Sigmoid colon (tissue), 7 donors: ENCODE data around the gene BRAF. TPM values are rescaled to one million over a fixed set of nuclear protein-coding genes. Genes with fewer than 3 reads are reported as not detected.
"Not testable (repeated sequence)": the region's sequence is repeated elsewhere in the genome, so short reads cannot be mapped to it uniquely, and the experiment has no call there.

Experiments
- DNase-seq: peaks from one replicate; pipeline ENCODE4 v3.0.0-alpha.2; 2019
- H3K27ac ChIP-seq, 4 donors: fragments of 200-600 bp; sonication (generic); one replicate each; pipeline ENCODE4 v1.5.1; 2016 to 2019; ENCODE audit warnings: mild to moderate bottlenecking in 1 of 4
- H3K27me3 ChIP-seq, 3 donors: fragments of 200-600 bp; sonication (generic); one replicate each; pipeline ENCODE4 v1.5.1; 2019; ENCODE audit warnings: mild to moderate bottlenecking in 1 of 3
- H3K36me3 ChIP-seq, 4 donors: fragments of 200-600 bp; sonication (generic); one replicate each; pipeline ENCODE4 v1.5.1; 2016 to 2019
- H3K4me1 ChIP-seq, 4 donors: fragments of 200-600 bp; sonication (generic); one replicate each; pipeline ENCODE4 v1.5.1; 2017 to 2019
- H3K4me3 ChIP-seq, 4 donors: fragments of 200-600 bp; sonication (generic); one replicate each; pipeline ENCODE4 v1.5.1; 2017 to 2019; ENCODE audit warnings: mild to moderate bottlenecking in 2 of 4, moderate library complexity in 1 of 4
- H3K9me3 ChIP-seq, 4 donors: fragments of 200-600 bp in 3 of 4; sonication (generic) in 3 of 4; one replicate each; pipeline versions ENCODE4 v1.5.1 to v1.6.1; 2013 to 2019
- EP300 ChIP-seq, 4 donors: sonication (generic); formaldehyde crosslinking; IDR thresholded peaks; one replicate each; pipeline ENCODE4 v1.6.1; 2017; ENCODE audit warnings: antibody characterized with exemption in 4 of 4
- POLR2A ChIP-seq, 2 donors: fragments of 450-650 bp; IDR thresholded peaks; one replicate each; pipeline ENCODE4 v1.6.1; 2016; ENCODE audit warnings: antibody characterized with exemption in 2 of 2, mild to moderate bottlenecking in 2 of 2, moderate library complexity in 2 of 2
- POLR2AphosphoS5 ChIP-seq, 4 donors: sonication (generic); formaldehyde crosslinking; IDR thresholded peaks; one replicate each; pipeline ENCODE4 v1.6.1; 2017; ENCODE audit warnings: antibody characterized with exemption in 4 of 4
- WGBS, 2 donors: extraction: QIAGEN DNeasy Blood & Tissue Kit; methylation state at CpG; one replicate each; pipeline ENCODE4 v1.1.7; 2013; 5-methylcytosine and 5-hydroxymethylcytosine counted together
- intact Hi-C: fragments of 100-400 bp; cut with DNase I; formaldehyde crosslinking; loops from one replicate; pipeline ENCODE4 v1.15.1; 2023
- polyA plus RNA-seq, 3 donors: library from polyadenylated mRNA; stranded (reverse); fragments of 200-250 nt; gene quantifications; one replicate each; pipeline ENCODE4 v1.2.3, GENCODE V29; 2013
- total RNA-seq, 4 donors: library from RNA; depleted of rRNA; stranded (reverse); fragments of >200 nt; gene quantifications; one replicate each; pipeline ENCODE4 v1.1.0, GENCODE V29; 2016
- TF ChIP-seq, protein P1 (sequence below), 4 experiments: fragments of 450-650 bp in 3 of 4; fragments of 200-600 bp in 1 of 4; IDR thresholded peaks; one replicate each; pipeline ENCODE4 v1.5.1; 2016 to 2019; ENCODE audit warnings: antibody characterized with exemption in 4 of 4, mild to moderate bottlenecking in 3 of 4, moderate library complexity in 2 of 4
- donor health status: healthy with polysubstance abuse.
- donor health status: Bipolar disorder and iron deficiency.
- donor health status: healthy.

The BRAF gene
- total and polyA plus RNA-seq, 7 donors = 4.8 to 64.8 (median 43.1) TPM

- intact Hi-C loops = no loop called here
- no peak for DNase-seq
- WGBS, 2 donors = 82 to 89% methylated on average over 2 of the region's 2 CpGs
- no peaks in the 10 kb centered on the region for H3K9me3 ChIP-seq
- no peaks in the 10 kb centered on the region for H3K27me3 ChIP-seq
- no peaks in the 10 kb centered on the region for H3K4me1 ChIP-seq
- H3K27ac ChIP-seq = no peak overlapping the region
- peaks cover 3 to 33% (median 8%) of the 10 kb centered on the region in 4 donors for H3K36me3 ChIP-seq
- TF ChIP-seq, protein P1, sequence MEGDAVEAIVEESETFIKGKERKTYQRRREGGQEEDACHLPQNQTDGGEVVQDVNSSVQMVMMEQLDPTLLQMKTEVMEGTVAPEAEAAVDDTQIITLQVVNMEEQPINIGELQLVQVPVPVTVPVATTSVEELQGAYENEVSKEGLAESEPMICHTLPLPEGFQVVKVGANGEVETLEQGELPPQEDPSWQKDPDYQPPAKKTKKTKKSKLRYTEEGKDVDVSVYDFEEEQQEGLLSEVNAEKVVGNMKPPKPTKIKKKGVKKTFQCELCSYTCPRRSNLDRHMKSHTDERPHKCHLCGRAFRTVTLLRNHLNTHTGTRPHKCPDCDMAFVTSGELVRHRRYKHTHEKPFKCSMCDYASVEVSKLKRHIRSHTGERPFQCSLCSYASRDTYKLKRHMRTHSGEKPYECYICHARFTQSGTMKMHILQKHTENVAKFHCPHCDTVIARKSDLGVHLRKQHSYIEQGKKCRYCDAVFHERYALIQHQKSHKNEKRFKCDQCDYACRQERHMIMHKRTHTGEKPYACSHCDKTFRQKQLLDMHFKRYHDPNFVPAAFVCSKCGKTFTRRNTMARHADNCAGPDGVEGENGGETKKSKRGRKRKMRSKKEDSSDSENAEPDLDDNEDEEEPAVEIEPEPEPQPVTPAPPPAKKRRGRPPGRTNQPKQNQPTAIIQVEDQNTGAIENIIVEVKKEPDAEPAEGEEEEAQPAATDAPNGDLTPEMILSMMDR (IDR thresholded peaks at IDR 0.05) = no peak
- H3K4me3 ChIP-seq = no peak overlapping the region
Measured at GRCh38 chr7:140744005-140744404, 180.7 kb downstream of the BRAF start.

- WGBS, 2 donors = 87 to 97% methylated on average over 2 of the region's 4 CpGs
- not testable (repeated sequence) for H3K4me3 ChIP-seq, H3K4me1 ChIP-seq
Measured at GRCh38 chr7:140743255-140743654, 181.5 kb downstream of the BRAF start.

GRCh38 chr7:140738280-140738679 is 186.4 kb downstream of the BRAF start:
- no peak overlapping the region for H3K4me3 ChIP-seq
- TF ChIP-seq, protein P1 (IDR thresholded peaks at IDR 0.05) = no peak
- TF ChIP-seq EP300 (IDR thresholded peaks at IDR 0.05) (no peak), POLR2AphosphoS5 (IDR thresholded peaks at IDR 0.05) (no peak), POLR2A (IDR thresholded peaks at IDR 0.05) (no peak)
- H3K4me1 ChIP-seq = no peaks in the 10 kb centered on the region
- H3K36me3 ChIP-seq = peaks cover 3 to 28% (median 16%) of the 10 kb centered on the region in 4 donors
- H3K27me3 ChIP-seq = no peaks in the 10 kb centered on the region
- no peaks in the 10 kb centered on the region for H3K9me3 ChIP-seq
- intact Hi-C loops = no loop called here
- no peak for DNase-seq
- H3K27ac ChIP-seq = no peak overlapping the region

More at GRCh38 chr7:140743255-140743654, 181.5 kb downstream of the BRAF start:
- intact Hi-C loops, DNase-seq, H3K9me3 ChIP-seq, H3K27ac ChIP-seq, H3K27me3 ChIP-seq: not testable (repeated sequence)
- H3K36me3 ChIP-seq = peaks cover 3 to 33% (median 15%) of the 10 kb centered on the region in 4 donors

- no peak for TF ChIP-seq EP300 (IDR thresholded peaks at IDR 0.05)
- TF ChIP-seq, protein P1 (IDR thresholded peaks at IDR 0.05) = no peak
- WGBS, 2 donors = 92 to 96% methylated on average over 2 of the region's 2 CpGs
- no peaks in the 10 kb centered on the region for H3K27me3 ChIP-seq
- DNase-seq = no peak
- no peak overlapping the region for H3K27ac ChIP-seq
- H3K4me1 ChIP-seq = no peaks in the 10 kb centered on the region
- intact Hi-C loops = no loop called here
- H3K4me3 ChIP-seq = no peak overlapping the region
- H3K36me3 ChIP-seq = peaks cover 3 to 21% (median 16%) of the 10 kb centered on the region in 4 donors
- no peaks in the 10 kb centered on the region for H3K9me3 ChIP-seq
Measured at GRCh38 chr7:140734729-140735128, 190.0 kb downstream of the BRAF start.

GRCh38 chr7:140734096-140734495 is 190.6 kb downstream of the BRAF start:
- no peaks in the 10 kb centered on the region for H3K4me1 ChIP-seq
- no peaks in the 10 kb centered on the region for H3K27me3 ChIP-seq
- H3K9me3 ChIP-seq = no peaks in the 10 kb centered on the region
- DNase-seq = no peak
- TF ChIP-seq POLR2AphosphoS5 (IDR thresholded peaks at IDR 0.05) (no peak), EP300 (IDR thresholded peaks at IDR 0.05) (no peak), POLR2A (IDR thresholded peaks at IDR 0.05) (no peak)
- TF ChIP-seq, protein P1 (IDR thresholded peaks at IDR 0.05) = no peak
- 79 to 83% methylated on average over 2 of the region's 2 CpGs for WGBS, 2 donors
- H3K27ac ChIP-seq = no peak overlapping the region
- no peak overlapping the region for H3K4me3 ChIP-seq
- intact Hi-C loops = no loop called here
- peaks cover 0 to 15% (median 13%) of the 10 kb centered on the region in 4 donors for H3K36me3 ChIP-seq
